EH (cell line): Measurements from ENCODE around the gene C16orf96.

ENCODE experiments used
- DNase-seq: peaks from one replicate; pipeline ENCODE4 v3.0.0-alpha.2; 2015; ENCODE audit warnings: low read depth

C16orf96 gene

DNA sequence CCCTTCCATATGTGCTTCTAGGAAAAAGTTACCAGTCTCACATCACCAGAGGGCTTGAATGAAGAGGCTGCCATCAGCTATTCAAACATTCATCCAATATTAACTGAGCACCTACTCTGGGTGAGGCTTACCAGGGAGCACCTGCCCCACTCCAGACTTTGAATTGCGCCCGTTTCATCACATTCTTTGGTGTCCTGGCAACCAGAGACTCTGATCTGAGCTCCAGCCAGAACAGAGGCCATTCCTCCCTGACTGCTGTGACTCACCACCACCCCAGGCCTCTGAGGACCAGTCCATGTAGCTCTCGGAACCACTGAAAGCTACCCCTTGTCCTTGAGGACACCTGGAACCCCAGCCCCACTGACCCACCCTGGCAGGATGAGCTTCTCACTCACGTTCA lies at the start of gene C16orf96:
C16orf96 (plus strand) TSS at position 229 of the 400 bp plus-strand sequence; CDS start at position 379, 150 bp downstream.
- DNase-seq: peak; percentile 22

GRCh38 chr16:4506450-4506849 lies 49.7 kb upstream of the C16orf96 start:
- DNase-seq: peak; percentile 78

- DNase-seq: no peak
Measured at GRCh38 chr16:4507588-4508345, 48.4 kb upstream of the C16orf96 start.

GRCh38 chr16:4508806-4509205 lies 47.3 kb upstream of the C16orf96 start:
- no peak for DNase-seq

GRCh38 chr16:4509420-4509819 lies 46.7 kb upstream of the C16orf96 start:
- no peak for DNase-seq

DNA sequence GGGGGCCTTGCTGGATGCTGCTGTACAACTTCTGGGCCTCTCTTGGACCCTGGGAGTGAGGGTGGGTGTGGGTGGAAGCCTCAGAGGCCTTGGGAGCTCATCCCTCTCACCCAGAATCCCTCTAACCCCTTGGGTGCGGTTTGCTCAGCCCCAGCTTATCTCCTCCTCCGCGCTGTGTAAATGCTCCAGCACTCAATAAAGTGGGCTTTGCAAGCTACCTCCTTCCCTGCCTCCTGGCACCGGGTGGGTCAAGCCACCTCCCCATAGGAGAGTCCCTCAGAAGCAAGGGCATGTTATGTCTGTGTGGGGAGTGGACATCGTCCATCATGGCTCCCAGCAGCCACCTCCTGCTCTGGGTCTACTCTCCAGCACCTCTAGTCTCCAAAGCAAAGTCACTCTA lies 46.0 kb upstream of the C16orf96 start:
- no peak for DNase-seq

DNA sequence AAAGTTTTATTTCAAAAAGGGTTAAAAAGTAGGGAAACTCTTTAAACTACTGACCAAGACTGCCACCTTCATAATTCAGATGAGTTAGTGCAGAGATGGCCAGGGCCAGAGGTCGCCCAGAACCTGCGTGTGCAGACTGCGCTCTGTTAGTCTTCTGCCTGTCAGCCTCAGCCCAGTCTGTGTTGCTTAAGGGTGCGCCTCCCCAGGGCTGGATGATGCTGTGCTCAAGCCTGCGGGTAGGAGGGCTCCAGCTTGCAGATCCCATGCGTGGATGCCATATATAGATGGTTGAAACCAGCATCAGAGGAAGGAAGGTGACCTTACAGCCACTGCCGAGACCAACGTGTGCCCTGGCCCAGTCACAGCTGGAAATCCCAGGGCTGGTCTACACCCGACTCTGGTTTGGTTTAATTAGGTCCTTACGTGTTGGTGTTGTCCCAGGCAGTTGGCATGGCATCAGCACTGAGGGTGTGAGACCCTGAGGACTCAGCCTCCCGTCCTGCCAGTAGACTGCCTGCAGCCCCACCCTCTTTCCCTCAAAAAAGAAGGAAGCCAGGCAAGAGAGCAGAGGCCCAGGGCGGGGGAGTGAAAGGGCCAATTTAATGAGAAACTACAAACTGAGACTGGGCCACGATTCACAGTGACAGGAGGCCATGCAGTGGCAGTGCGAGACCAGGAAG lies 45.3 kb upstream of the C16orf96 start:
- DNase-seq: no peak

GRCh38 chr16:4511441-4512082 lies 44.6 kb upstream of the C16orf96 start:
- DNase-seq: peak; percentile 52

DNA sequence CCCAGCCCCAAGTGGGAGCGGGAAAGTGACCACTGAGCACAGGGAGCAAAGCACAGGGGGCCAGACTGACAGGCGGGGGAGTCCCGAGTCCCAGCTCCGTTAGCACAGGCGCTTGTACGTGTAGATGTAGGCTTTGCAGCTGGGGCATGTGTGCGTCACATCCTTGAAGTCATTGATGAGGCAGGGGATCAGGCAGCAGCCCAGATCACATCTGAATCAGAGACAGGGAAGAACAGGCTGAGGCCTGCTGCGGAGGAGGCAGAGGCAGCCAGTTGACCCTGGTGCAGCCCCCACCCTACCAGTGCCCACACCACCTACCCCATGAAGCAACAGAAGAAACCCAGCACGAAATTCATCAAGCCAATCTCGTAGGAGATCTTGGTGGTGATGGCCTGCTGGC lies 43.7 kb upstream of the C16orf96 start:
- DNase-seq: no peak

DNA sequence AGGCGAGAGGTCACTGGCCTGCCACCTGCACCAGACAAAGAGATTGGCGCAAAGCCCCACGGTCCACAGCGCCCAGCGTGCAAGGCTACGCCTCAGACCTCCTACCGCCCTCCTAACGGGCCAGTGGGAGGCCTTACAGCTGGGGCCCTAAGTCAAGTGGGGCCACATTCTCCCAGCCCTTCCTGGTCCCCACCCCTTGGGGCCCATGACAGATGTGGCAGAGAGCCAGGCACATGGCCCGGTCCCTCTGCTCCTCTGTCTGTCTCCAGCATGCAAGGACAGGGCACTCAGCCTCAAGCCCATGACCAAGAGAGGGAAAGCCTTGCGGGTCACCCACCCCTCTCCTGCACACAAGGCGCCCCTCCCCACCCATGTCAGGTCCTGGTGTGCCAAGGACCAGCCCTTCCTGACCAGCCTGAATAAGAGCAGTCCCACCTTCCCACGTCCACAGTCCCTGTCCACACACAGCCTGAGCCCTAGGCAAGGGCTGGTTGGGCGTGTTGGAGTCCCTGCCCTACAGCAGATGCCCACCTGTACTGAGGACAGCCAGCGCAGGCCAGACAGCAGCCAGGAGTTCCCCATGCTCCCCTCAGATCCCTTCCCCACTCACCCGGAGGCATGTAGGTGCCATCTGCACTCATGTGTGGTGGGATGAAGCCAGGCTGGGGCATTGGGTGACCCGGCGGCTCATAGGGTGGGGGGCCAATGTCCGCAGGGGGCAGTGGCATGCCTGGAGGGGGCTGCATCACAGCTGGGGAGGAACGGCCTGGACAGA lies 42.9 kb upstream of the C16orf96 start:
- DNase-seq: no peak

DNA sequence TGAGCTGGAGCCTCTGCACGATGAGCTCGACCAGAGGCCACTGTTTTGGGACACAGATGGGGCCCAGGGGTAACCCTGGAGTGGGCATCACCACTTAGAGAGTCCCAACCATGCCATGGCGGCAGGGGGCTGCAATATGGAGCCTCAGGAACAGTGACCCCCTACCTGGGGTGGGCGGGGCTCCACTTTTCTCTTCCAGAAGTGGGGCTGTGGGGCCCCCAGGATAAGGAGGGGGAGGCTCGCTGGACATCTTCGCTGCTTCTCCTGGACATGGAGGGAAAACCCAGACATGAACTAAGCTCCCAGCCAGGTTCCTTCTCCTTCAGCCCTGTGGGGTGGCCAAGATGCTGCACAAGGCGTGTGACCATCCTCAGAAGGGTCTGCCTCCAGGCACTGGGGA lies 42.3 kb upstream of the C16orf96 start:
- DNase-seq: no peak

GRCh38 chr16:4514606-4515005 lies 41.5 kb upstream of the C16orf96 start:
- no peak for DNase-seq

- no peak for DNase-seq
Measured at GRCh38 chr16:4515611-4516233, 40.4 kb upstream of the C16orf96 start.

- DNase-seq: peak; percentile 32
Measured at GRCh38 chr16:4517812-4518680, 38.1 kb upstream of the C16orf96 start.

- DNase-seq: no peak
Measured at GRCh38 chr16:4519274-4520058, 36.7 kb upstream of the C16orf96 start.

- DNase-seq: no peak
Measured at GRCh38 chr16:4520913-4521312, 35.2 kb upstream of the C16orf96 start.

GRCh38 chr16:4522051-4522581 lies 34.0 kb upstream of the C16orf96 start:
- DNase-seq: peak; percentile 16

DNA sequence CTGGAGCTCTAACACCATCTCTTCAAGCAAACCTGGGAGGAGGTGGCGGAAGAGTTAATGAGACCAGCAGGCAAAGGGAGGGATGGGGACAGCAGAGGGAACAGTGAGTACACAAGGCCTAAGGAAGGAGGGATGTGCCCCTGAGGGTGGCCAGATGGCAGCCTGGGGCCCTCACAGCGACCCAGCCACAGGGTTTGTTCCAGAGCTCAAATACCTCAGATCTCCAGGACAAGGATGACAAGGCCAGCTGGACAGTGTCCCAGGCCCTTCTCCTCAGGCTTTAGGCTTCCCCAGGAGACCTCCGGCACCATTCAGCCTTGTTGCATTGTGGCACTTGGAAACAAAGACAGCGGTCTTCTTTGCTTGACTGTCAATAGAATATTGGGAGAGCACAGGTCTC lies 32.5 kb upstream of the C16orf96 start:
- no peak for DNase-seq

GRCh38 chr16:4524571-4524970 lies 31.6 kb upstream of the C16orf96 start:
- no peak for DNase-seq

GRCh38 chr16:4525069-4525468 lies 31.1 kb upstream of the C16orf96 start:
- DNase-seq: no peak
